HG02973 (cell line): Measurements from ENCODE around the gene ABCB8.

Experiments
- ATAC-seq: cut with Tn5 transposase; IDR thresholded peaks from one replicate; pipeline ENCODE4 v1.9.1; 2021; ENCODE audit warnings: moderate library complexity; ENCODE audit not compliant: unreplicated experiment

The ABCB8 gene

DNA sequence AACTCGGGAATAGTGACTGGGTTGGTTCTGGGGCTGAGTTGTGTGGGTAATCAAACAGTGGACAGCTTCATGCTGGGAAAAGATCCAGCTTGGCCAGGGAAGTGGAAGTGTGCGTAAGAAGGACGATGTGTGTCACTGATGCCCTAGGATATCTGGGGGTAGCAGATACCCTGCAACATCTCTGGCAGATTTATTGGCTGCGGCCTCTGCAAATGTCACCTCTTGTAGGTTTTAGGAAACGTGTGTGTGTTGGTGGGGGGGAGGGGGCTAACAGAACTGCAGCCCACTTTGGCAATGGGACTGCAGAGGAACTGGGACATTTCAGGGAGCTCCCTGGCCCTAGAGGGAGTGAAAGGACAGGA, 57.1 kb downstream of the ABCB8 start:
- ATAC-seq: no peak

DNA sequence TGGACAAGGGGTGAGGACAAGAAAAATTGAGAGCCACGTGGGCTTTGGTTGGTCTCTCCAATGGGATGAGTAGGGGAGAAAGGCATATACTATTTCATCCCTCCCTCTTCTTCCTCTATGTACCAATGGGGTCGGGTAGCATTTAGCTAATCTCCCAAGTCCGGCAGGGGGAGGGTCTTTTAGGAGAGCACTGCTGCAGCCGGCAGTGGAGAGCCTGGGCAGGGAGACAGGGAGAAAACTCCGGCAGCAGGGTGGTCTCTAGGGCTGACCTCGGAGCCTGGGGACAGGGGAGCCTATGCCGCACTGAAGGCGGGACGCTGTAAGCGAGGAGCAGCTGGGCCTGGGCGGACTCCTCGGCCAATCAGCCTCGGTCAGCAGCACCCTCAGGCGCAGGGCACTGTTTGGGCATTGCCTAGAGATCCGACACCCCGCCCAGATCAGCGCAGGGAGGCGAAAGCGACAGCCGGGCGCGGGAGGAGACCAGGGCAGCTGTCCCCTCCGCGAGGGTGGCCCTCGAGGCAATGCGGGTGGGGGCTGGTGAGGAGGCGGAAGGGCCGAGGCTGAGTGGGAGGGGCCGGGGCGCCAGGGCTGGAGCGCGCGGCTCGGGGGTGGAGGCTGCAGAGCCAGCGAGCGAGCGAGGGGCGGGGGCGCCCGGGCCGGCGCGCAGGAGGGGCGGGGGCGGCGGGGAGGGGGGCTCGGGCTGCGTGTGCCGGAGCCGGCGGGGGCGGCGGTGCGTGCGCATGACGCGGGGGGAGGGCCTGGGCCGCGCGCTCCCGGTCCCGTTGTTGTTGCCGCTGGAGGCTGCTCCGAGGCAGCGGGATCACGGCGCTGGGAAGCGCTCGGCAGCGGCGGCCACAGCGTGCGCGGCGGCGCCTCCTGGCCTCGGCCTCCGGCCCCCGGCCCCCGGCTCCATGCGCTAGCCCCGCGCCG, 57.7 kb downstream of the ABCB8 start, which contains the start of gene AGAP3:
AGAP3 (plus strand) TSS at position 785 of the 930 bp plus-strand sequence. CDS start 267 bp downstream, outside the sequence.
- ATAC-seq: peak; percentile 30

DNA sequence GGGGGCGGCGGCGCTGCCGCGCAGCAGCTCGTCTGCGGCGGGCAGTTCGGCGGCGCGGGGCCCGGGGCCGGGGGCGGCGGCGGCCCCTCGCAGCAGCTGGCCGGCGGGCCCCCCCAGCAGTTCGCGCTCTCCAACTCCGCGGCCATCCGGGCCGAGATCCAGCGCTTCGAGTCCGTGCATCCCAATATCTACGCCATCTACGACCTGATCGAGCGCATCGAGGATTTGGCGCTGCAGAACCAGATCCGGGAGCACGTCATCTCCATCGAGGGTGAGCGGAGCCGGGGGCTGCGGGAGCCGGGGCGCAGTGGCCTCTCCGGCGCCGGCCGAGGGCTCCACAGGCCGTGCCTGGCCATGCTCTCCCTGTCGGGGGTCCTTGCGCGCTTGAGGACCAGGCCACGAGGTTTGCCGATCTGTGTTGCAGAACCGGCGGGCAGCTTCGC, 58.6 kb downstream of the ABCB8 start:
- no peak for ATAC-seq

DNA sequence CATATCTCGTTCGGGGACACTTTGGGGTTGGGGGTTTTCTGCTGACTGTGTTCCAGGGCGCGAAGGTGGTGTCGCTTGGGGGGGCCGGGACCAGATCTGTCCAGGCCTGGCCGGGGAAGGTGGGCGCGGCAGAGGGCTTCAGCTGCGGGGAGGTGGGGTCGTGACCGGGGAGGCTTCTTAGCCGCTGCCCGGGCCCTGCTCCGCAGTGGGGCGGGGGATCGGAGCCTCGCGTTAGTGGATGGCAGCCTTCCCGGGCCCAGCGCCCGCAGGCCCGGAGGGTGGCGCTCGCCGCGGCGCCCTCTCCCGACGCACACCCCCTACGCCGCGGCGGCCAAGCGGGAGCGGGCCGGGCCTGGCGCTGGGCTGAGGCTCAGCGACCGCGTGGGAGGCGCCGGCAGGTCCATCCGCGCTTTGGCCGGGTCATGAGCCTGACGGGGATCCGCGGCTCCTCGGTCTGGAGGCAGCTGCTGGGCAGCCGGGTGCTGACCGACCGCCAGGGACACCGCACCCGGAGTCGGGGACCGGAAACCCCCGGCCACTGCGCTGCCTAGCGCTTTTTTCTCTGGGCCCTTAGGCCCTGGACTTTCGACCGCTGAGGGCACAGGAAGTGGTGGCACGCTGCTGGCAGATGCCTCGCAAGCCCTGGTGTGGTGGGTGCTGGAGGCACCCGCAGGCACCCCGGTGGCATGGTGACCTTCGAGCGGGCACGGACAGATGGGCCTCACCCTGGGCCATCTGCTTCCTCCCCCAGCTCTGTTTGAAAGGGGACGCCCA, 59.2 kb downstream of the ABCB8 start:
- ATAC-seq: no peak

DNA sequence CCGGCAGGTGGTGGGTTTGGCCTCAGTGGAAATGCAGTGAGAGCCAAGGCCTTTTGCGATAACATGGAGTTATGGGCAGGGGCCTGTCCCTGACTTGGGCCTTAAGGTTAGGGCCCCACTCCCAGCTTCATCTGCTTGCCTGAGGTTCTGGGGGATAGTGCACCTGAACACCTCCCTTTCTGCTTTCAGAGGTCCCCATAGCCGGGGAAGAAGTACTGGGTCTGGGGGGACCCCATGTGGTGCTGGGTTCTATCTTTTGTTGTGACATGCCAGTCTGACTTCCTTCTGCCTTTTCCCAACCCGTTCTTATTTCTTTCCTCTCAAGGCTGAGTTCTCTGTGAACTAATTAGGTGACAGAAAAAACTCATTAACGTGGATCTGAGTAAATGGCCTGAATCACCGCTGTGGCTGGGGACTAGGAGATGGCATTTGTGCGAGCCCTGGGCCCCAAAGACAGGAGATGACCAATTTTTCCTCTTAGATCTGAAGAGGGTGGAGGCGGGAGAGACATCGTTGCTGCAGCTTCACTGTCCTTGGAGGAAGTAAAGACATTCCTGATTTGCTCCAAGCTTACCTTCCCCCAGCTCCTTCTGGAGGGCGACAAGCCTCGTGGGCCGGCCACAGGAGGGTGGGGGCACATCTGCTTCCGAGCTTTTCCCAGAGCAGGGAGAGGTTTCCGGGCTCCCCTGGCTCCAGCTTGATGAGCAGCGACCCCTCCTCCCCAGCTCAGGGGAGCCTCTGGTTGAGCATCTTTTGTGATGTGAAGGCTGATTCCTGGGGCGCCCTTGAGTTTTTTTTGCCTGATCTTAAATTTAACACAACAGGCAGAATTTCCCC, 60.0 kb downstream of the ABCB8 start:
- no peak for ATAC-seq

DNA sequence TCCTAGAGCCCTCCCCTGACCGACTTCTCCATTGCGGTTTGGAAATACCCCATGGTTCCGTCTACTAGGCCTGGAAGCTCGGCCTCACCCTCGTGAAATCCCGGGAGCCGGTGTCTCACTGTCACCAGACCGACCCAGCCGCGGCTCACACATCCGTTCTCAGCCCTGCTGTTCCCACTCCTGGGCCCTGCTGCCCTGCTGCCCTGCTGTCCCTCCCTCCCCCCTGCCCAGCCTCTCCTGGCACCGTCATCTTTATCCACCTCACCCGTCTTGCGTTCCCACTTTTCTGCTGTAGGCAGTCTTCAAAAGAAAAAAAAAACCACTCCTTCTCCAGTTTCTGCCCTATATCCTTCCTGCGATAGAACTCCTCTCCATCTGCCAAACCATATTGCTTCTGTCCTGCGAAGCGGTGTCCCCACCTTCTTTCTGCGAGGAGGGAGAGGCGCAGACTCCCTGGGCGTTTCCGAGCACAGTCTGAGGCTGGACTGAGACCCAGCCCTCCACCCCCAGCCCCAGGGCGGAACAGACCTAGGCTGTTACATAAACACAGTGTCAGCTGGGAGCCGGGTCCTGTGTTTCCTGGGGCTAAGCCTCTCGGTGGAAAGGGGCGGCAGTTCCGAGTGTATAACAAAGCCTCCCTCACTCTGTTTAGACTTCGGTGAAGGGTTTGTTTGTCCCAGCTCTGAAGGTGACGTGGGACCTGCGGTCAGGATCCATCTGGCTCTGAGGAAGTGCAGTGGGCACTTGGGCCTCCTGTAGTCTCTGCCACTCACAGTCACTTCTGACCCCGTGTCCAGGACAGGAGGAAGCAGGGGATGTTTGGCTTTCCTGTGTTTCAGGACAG, 60.8 kb downstream of the ABCB8 start:
- no peak for ATAC-seq

DNA sequence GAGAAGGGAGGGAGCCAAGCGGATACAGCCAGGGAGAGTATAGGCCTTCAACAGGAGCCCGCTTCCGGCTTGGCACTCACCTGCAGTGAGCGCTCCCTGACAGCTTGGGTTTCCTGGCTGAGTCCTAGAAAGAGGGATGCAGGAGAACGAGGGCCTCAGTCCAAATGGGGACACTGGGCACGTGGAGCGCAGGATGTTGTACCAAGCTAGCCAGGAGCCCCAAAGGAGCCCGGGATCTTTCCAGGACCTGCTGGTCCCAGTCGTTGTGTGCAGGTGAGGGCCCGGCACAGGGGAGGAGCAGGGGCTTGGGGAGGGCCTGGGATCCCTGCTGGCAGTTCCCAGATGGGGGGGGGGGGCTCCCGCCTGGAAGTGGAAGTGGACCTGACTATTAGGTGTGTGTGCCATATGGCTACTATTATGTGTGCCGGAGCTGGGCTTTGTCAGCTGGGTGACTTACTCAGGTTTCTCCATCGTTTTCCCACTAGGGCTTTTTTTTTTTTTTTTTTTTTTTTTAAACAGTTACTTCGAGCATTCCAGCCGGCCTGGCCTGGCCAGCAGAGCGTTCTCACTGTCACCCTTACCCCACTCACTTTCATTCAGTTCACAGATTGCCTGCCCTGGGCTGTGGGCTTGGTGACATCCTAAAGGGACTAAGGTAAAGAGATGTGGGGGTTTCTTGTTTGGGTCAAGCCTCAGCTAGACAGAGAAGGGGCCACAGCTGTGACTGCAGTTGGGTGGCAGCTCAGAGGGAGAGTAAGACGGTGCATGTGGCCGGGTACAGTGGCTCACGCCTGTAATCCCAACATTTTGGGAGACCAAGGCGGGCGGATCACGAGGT, 61.9 kb downstream of the ABCB8 start:
- ATAC-seq: no peak

DNA sequence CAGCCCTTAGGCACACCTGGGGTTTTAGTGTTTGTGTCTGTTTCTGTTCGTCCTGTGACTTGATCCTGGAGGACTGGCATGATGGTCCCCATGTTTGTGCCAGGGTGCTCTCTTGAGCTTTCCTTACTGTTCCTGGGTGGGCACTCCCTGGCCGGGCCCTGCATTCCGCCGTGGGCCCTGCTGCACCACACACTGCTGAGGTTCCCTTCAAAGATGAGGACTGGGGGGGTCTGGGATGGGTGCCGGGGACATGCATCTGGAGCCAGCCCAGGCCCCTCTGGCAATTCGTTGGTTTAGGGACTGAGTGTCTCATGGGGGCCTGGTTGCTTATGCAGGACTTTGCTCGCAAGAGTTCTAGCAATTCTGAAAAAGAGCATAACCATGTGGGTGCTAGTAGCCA, 62.8 kb downstream of the ABCB8 start:
- ATAC-seq: no peak

DNA sequence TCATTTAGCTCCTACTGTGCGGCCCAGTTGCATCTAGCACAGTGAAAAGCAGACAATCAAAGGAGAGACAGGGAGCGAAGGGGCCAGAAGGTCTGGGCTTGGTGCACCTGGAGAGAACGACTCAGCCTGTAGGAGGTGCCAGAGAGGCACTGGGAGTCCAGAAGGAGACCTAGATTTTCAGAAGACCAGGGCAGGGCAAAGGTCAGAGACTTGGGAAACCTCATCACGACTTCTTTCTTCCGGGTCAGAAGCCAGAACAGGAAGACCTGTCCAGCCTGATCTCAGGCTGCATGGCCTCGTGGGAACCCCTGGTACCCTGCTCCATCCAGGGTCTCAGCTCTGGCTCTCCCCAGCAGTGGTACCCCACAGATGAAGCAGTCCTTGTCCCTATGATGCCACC, 63.2 kb downstream of the ABCB8 start:
- ATAC-seq: no peak

DNA sequence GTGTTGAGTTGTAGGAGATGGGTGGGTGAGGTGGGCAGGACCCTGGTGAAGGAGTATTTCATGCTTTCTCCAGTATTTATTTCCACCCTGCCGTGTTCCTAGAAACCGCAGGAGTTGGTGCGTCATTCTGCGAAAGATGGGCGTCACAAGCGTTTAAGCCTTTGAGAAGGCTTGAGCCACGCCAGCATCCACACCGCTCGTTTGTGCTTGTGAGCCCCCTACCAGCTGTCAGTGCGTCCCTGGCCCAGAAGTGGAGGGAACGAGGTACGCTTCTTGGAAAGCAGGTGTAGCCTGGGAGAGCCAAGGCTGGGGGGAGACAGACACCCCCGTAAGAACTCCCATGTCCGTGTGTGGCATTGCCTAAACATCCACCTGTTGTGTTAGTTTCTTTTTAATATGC, 63.7 kb downstream of the ABCB8 start:
- ATAC-seq: no peak

DNA sequence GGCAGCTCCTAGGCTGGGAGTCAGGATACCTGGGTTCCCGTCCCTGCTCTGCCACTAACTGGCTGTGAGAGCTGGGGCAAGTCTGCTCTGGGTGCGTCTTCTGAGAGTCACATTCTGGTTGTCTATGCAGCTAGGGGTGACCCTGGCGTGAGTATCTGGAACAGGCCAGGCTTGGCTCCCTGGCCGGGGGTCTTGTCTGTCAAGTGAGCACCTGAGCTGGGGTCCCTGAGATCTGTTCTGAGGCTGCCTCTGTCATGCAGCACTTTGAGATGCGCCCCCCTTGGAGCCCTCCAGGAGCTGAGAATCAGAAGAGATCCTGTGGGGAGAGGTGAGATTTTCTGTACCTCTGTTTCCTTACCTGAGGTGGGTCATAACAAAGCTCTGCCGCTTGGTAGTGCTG, 65.5 kb downstream of the ABCB8 start:
- no peak for ATAC-seq

DNA sequence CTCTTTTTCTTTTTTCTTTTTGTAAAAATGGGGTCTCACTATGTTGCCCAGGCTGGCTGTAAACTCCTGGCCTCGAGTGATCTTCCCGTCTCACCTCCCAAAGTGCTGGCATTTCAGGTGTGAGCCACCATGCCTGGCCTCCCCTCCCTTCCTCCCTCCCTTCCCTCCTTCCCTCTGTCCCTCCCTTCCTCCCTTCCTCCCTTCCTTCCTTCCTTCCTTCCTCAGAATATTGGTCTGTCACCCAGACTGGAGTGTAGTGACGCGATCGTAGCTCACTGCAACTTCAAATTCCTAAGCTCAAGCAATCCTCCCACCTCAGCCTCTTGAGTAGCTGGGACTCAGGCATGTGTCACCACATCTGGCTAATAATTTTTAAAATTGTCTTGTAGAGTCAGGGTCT, 66.4 kb downstream of the ABCB8 start:
- ATAC-seq: no peak

DNA sequence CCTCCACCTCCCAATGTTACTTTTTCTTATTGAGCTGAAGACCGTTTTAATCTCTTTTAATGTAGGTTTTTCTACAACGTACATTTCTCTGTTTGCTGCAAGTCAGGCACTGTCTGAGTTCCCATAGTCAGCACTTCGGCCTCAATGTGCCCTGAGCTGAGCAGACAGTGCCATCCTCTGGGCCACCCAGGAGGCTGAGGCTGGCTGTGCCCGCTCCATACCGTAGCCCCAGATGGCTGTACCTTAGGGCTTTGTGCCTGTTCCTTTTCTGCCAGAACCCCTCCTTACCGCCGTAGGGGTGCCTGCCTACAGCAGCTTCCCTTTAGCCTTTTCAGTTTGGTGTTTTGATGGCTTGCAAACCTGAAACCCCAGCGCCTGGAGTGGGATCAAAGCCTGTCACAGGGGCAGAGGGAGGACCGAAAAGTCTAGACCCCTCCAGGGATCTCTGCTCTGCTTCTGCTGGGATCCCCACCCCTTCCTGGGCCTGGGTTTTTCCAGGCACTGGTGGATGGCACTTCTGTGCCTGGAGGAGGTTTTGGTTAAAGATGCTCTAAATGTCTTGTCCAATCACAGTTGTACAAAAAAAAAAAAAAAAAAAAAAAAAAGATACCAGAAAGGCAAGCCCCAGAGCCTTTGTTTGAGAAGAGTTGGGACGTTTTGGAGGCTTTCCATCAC, 67.0 kb downstream of the ABCB8 start:
- ATAC-seq: no peak

DNA sequence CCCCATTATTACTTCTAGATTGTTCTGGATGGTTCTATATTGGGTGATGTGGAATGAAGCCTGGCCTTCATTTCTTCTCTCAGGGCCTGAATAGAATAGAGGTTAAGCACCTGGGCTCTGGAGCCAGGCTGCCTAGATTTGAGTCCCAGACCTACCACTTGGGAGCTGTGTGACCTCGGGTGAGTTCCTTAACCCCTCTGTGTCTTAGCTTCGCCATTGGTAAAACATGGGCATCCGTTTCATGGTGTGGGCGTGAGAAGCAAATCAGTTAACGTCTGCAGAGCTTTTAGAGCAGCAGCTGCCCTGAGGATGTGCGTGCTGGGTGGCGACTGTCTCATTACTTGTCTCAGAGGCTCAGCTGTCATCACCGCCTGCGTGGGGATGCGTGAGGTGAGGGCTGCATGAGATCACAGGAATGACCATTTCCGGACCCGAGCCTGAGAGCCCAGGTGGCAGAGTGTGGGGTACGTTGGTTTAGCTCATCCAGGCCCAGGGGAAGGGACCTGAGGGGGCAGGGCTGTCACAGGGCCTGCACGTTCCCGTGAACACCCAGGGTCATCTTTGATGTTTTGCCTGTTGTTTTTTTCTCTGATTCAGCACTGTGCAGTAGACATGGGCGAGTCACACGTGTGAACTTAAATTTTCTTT, 67.7 kb downstream of the ABCB8 start:
- no peak for ATAC-seq
